Cardiac fibroblast (primary cell): ENCODE measurements around the gene AHRR.

Source experiments
- DNase-seq, 2 donors: peaks; one replicate each; pipeline versions ENCODE4 v3.0.0 to v3.0.0-alpha.2; 2010; ENCODE audit warnings: low read depth in 2 of 2
- H3K4me3 ChIP-seq, 2 donors: replicated peaks in 1 of 2; 1 replicate in 1 of 2; 2 replicates in 1 of 2; pipeline ENCODE4 v1.5.1; 2011; ENCODE audit warnings: low read depth in 2 of 2, low read length in 2 of 2, mild to moderate bottlenecking in 2 of 2, moderate library complexity in 1 of 2
- CTCF ChIP-seq: IDR thresholded peaks from one replicate; pipeline ENCODE4 v1.5.1; 2011; ENCODE audit warnings: low read depth, mild to moderate bottlenecking, low read length, inconsistent platforms

Gene AHRR

GRCh38 chr5:427415-428087, 106.0 kb downstream of the AHRR start:
- no peak for TF ChIP-seq CTCF
- no peak overlapping the region for H3K4me3 ChIP-seq
- no peak for DNase-seq

- no peak for DNase-seq
- TF ChIP-seq CTCF = no peak
- H3K4me3 ChIP-seq = no peak overlapping the region
These were observed 106.7 kb downstream of the AHRR start for GRCh38 chr5:428219-428618.

GRCh38 chr5:428754-429452, 107.4 kb downstream of the AHRR start:
- no peak for DNase-seq

GRCh38 chr5:429453-430188, 108.1 kb downstream of the AHRR start:
- DNase-seq = peak; percentile 20 to 54
- no peak overlapping the region for H3K4me3 ChIP-seq
- no peak for TF ChIP-seq CTCF

More at GRCh38 chr5:428754-429452, 107.4 kb downstream of the AHRR start:
- no peak for TF ChIP-seq CTCF
- H3K4me3 ChIP-seq = no peak overlapping the region

- no peak for TF ChIP-seq CTCF
These were observed 108.9 kb downstream of the AHRR start for GRCh38 chr5:430214-430925.

GRCh38 chr5:431001-431710, 109.6 kb downstream of the AHRR start:
- no peak overlapping the region for H3K4me3 ChIP-seq
- peak; percentile 43 to 59 for DNase-seq
- TF ChIP-seq CTCF = peak; percentile 85

More at GRCh38 chr5:430214-430925, 108.9 kb downstream of the AHRR start:
- H3K4me3 ChIP-seq = no peak overlapping the region
- no peak for DNase-seq
